H1 (cell line): Measurements from ENCODE around the gene RSF1. TPM values are rescaled to one million over a fixed set of nuclear protein-coding genes. Genes with fewer than 3 reads are reported as not detected.

Experiments used
- CTCF ChIA-PET: fragments of 300-600 bp; sonication (Branson Sonifier 250); formaldehyde crosslinking; loops from one replicate; lab custom pipeline; 2021; ENCODE audit not compliant: partially characterized antibody; lab: Charles Lee
- POLR2A ChIA-PET: fragments of 300-600 bp; sonication (Branson Sonifier 250); formaldehyde crosslinking; loops from one replicate; lab custom pipeline; 2021; ENCODE audit warnings: inconsistent platforms; ENCODE audit not compliant: partially characterized antibody; lab: Charles Lee
- DNase-seq, 2 experiments: peaks; one replicate each; pipeline versions ENCODE4 v3.0.0 to v3.0.0-alpha.2; 2010 to 2022; ENCODE audit warnings: low spot score in 2 of 2, low read depth in 1 of 2, mixed read lengths in 1 of 2
- FAIRE-seq: peaks from 2 replicates; lab custom pipeline; 2011; peaks lifted over from hg19 to GRCh38; lab: Jason Lieb, UNC
- H2AFZ ChIP-seq: 2 replicates; pipeline ENCODE4 v1.8.1; 2012; ENCODE audit warnings: low read length, inconsistent platforms
- H2AK5ac ChIP-seq: 2 replicates; pipeline ENCODE4 v1.6.1; 2013; ENCODE audit warnings: low read depth, low read length
- H2BK120ac ChIP-seq: replicated peaks from 2 replicates; pipeline ENCODE3; 2013; ENCODE audit warnings: low read depth, low read length, inconsistent platforms
- H2BK12ac ChIP-seq: 2 replicates; pipeline ENCODE4 v1.6.1; 2013; ENCODE audit warnings: low read depth, low read length
- H2BK15ac ChIP-seq: 2 replicates; pipeline ENCODE4 v1.6.1; 2013; ENCODE audit warnings: low read length
- H2BK20ac ChIP-seq: 2 replicates; pipeline ENCODE4 v1.6.1; 2013; ENCODE audit warnings: low read length
- H2BK5ac ChIP-seq: 2 replicates; pipeline ENCODE4 v1.6.1; 2013; ENCODE audit warnings: low read depth, low read length
- H3K14ac ChIP-seq: 2 replicates; pipeline ENCODE4 v1.6.1; 2013; ENCODE audit warnings: inconsistent platforms; ENCODE audit not compliant: insufficient read length
- H3K18ac ChIP-seq: 2 replicates; pipeline ENCODE4 v1.6.1; 2013; ENCODE audit warnings: low read length; ENCODE audit errors: extremely low read depth
- H3K23ac ChIP-seq: 2 replicates; pipeline ENCODE4 v1.6.1; 2013; ENCODE audit warnings: inconsistent platforms; ENCODE audit not compliant: insufficient read length
- H3K23me2 ChIP-seq: 2 replicates; pipeline ENCODE4 v1.6.1; 2013; ENCODE audit warnings: low read depth, low read length
- H3K27ac ChIP-seq: 2 replicates; pipeline ENCODE4 v1.6.1; 2011; ENCODE audit warnings: low read depth, low read length, inconsistent platforms
- H3K27me3 ChIP-seq, 4 experiments: replicated peaks in 1 of 4; 1 replicate in 1 of 4; 2 replicates in 3 of 4; pipeline versions ENCODE4 v1.6.1 to v1.8.1; 2011 to 2013; ENCODE audit warnings: low read length in 3 of 4, mild to moderate bottlenecking in 3 of 4, inconsistent platforms in 2 of 4, mixed read lengths in 2 of 4, moderate library complexity in 1 of 4; ENCODE audit not compliant: control insufficient read depth in 3 of 4, insufficient read depth in 3 of 4; ENCODE audit errors: extremely low read depth in 1 of 4
- H3K36me3 ChIP-seq, 4 experiments: 2 replicates each; pipeline versions ENCODE4 v1.6.1 to v1.8.1; 2011 to 2013; ENCODE audit warnings: mild to moderate bottlenecking in 4 of 4, low read length in 3 of 4, moderate library complexity in 2 of 4, control low read depth in 1 of 4, inconsistent platforms in 1 of 4; ENCODE audit not compliant: insufficient read depth in 4 of 4, control insufficient read depth in 2 of 4
- H3K4ac ChIP-seq: replicated peaks from 2 replicates; pipeline ENCODE3; 2013; ENCODE audit warnings: low read length, low read depth, mixed read lengths, inconsistent platforms; ENCODE audit not compliant: insufficient read length
- H3K4me1 ChIP-seq, 4 experiments: replicated peaks in 1 of 4; 1 replicate in 1 of 4; 2 replicates in 3 of 4; pipeline versions ENCODE4 v1.6.1 to v1.8.1; 2011 to 2013; ENCODE audit warnings: low read length in 3 of 4, inconsistent platforms in 2 of 4, mixed read lengths in 1 of 4; ENCODE audit not compliant: insufficient read depth in 4 of 4, control insufficient read depth in 3 of 4
- H3K4me2 ChIP-seq, 2 experiments: 2 replicates each; pipeline versions ENCODE4 v1.6.1 to v1.8.1; 2011 to 2013; ENCODE audit warnings: low read depth in 2 of 2, low read length in 2 of 2, control low read depth in 1 of 2, inconsistent platforms in 1 of 2, mild to moderate bottlenecking in 1 of 2; ENCODE audit not compliant: insufficient read depth in 1 of 2
- H3K4me3 ChIP-seq, 4 experiments: fragments of 200-600, 300-600 bp in 1 of 4; sonication (generic), shearing (Covaris generic), sonication (Bioruptor Twin) in 1 of 4; 2 replicates each; pipeline versions ENCODE4 v1.5.1 to v1.8.1; 2011 to 2016; ENCODE audit warnings: low read length in 4 of 4, low read depth in 3 of 4, control low read depth in 2 of 4, inconsistent platforms in 2 of 4, mild to moderate bottlenecking in 2 of 4, mixed read lengths in 1 of 4, moderate library complexity in 1 of 4; ENCODE audit not compliant: insufficient read depth in 2 of 4; ENCODE audit errors: extremely low read depth in 1 of 4
- H3K56ac ChIP-seq: replicated peaks from 2 replicates; pipeline ENCODE3; 2013; ENCODE audit warnings: low read depth, mild to moderate bottlenecking, mixed read lengths, low read length, inconsistent platforms; ENCODE audit not compliant: insufficient read length
- H3K79me1 ChIP-seq: 2 replicates; pipeline ENCODE4 v1.6.1; 2013; ENCODE audit warnings: low read depth, low read length, control low read depth
- H3K79me2 ChIP-seq, 2 experiments: 2 replicates each; pipeline versions ENCODE4 v1.6.1 to v1.8.1; 2012 to 2013; ENCODE audit warnings: low read length in 2 of 2, mild to moderate bottlenecking in 2 of 2, inconsistent platforms in 1 of 2; ENCODE audit not compliant: insufficient read depth in 2 of 2, control insufficient read depth in 1 of 2
- H3K9ac ChIP-seq, 4 experiments: replicated peaks in 1 of 4; 1 replicate in 1 of 4; 2 replicates in 3 of 4; pipeline versions ENCODE4 v1.6.1 to v1.8.1; 2011 to 2013; ENCODE audit warnings: low read depth in 3 of 4, low read length in 3 of 4, control low read depth in 2 of 4, mild to moderate bottlenecking in 2 of 4, moderate library complexity in 2 of 4, inconsistent platforms in 1 of 4; ENCODE audit errors: extremely low read depth in 1 of 4
- H3K9me3 ChIP-seq, 2 experiments: 2 replicates each; pipeline versions ENCODE4 v1.6.1 to v1.8.1; 2012 to 2013; ENCODE audit warnings: mild to moderate bottlenecking in 2 of 2, moderate library complexity in 2 of 2, control low read depth in 1 of 2, inconsistent platforms in 1 of 2, low read depth in 1 of 2, low read length in 1 of 2, mixed read lengths in 1 of 2; ENCODE audit not compliant: insufficient read depth in 2 of 2
- H4K20me1 ChIP-seq, 2 experiments: replicated peaks in 1 of 2; 2 replicates each; pipeline versions ENCODE3 to v1.8.1; 2011 to 2013; ENCODE audit warnings: inconsistent platforms in 2 of 2, low read length in 2 of 2, mild to moderate bottlenecking in 1 of 2; ENCODE audit not compliant: insufficient read depth in 2 of 2, control insufficient read depth in 1 of 2
- H4K5ac ChIP-seq: 2 replicates; pipeline ENCODE4 v1.6.1; 2013; ENCODE audit warnings: low read length, low read depth, mixed read lengths, inconsistent platforms; ENCODE audit not compliant: insufficient read length
- H4K8ac ChIP-seq: 2 replicates; pipeline ENCODE4 v1.8.0; 2013; ENCODE audit warnings: mild to moderate bottlenecking, moderate library complexity, low read length, inconsistent platforms; ENCODE audit not compliant: insufficient read depth; ENCODE audit errors: extremely low read depth
- H4K91ac ChIP-seq: replicated peaks from 2 replicates; pipeline ENCODE3; 2013; ENCODE audit warnings: low read length, mixed read lengths, inconsistent platforms; ENCODE audit not compliant: insufficient read length
- FOSL1 ChIP-seq: IDR thresholded peaks from 2 replicates; pipeline ENCODE4 v1.6.1; 2011; ENCODE audit warnings: mild to moderate bottlenecking, low read depth, low read length, moderate library complexity; ENCODE audit not compliant: insufficient read depth
- RAD21 ChIP-seq, 2 experiments: IDR thresholded peaks in 1 of 2; conservative IDR thresholded peaks in 1 of 2; 2 replicates each; pipeline ENCODE4 v1.6.1; 2011; ENCODE audit warnings: low read depth in 2 of 2, low read length in 2 of 2, improper control_type of control experiment in 1 of 2, inconsistent platforms in 1 of 2, mild to moderate bottlenecking in 1 of 2, moderate library complexity in 1 of 2
- WGBS, 2 experiments: shearing (Covaris generic) in 1 of 2; methylation state at CpG; one replicate each; pipeline versions ENCODE4 v1.1.6 to v1.1.7; 2013 to 2015; ENCODE audit warnings: low lambda C conversion rate in 2 of 2, mixed read lengths in 2 of 2, inconsistent platforms in 1 of 2, low coverage in 1 of 2, missing lambda C conversion rate in 1 of 2; ENCODE audit not compliant: insufficient replicate concordance in 2 of 2, insufficient coverage in 1 of 2, insufficient read length in 1 of 2; ENCODE audit errors: extremely low coverage in 1 of 2, missing lambda C conversion rate in 1 of 2; 5-methylcytosine and 5-hydroxymethylcytosine counted together
- polyA plus RNA-seq, 7 experiments: library from polyadenylated mRNA; depleted of rRNA in 3 of 7; stranded (reverse) in 5 of 7; unstranded in 2 of 7; fragments of >200 nt in 5 of 7; fragments of 200-250 nt in 2 of 7; gene quantifications; 1 replicate in 5 of 7; 2 replicates in 1 of 7; 4 replicates in 1 of 7; pipeline versions ENCODE4 v1.2.1 to v1.2.3, GENCODE V29; 2011 to 2013; ENCODE audit warnings: missing spikeins in 2 of 7, mixed read lengths in 2 of 7
- total RNA-seq: library from RNA; stranded (reverse); fragmentation: NEBNext Ultra II Directional; extraction: Animal tissue kit (Norgen Biotek cat#: 25700); gene quantifications from 2 replicates; pipeline ENCODE4 v1.2.1, GENCODE V29; 2021

The RSF1 gene
- total and polyA plus RNA-seq, 2 of the 8 experiments (the other 6 are each of a cell fraction or from before 2014, with no cell fraction given) = 17.8 to 87.9 TPM

GRCh38 chr11:77776455-77776854, 44.1 kb downstream of the RSF1 start:
- Histone ChIP-seq H4K8ac (no peak overlapping the region), H3K36me3 (no peaks in the 10 kb centered on the region; a peak in 1 of 8 replicates), H2BK20ac (no peak overlapping the region), H4K91ac (no peak overlapping the region), H3K27ac (no peak overlapping the region), H2BK5ac (no peak overlapping the region), H3K27me3 (no peaks in the 10 kb centered on the region), H2AK5ac (no peak overlapping the region), H3K56ac (no peak overlapping the region), H3K4ac (no peak overlapping the region), H3K4me2 (no peak overlapping the region), H3K79me1 (no peaks in the 10 kb centered on the region; the same call in 1 of the 2 replicates), H2BK15ac (no peak overlapping the region), H3K4me1 (no peaks in the 10 kb centered on the region), H2AFZ (no peak overlapping the region), H3K23ac (no peak overlapping the region), H3K14ac (no peak overlapping the region), H3K18ac (no peak overlapping the region), H4K5ac (no peak overlapping the region), H2BK12ac (no peak overlapping the region), H3K23me2 (no peaks in the 10 kb centered on the region), H3K9me3 (no peaks in the 10 kb centered on the region), H4K20me1 (peaks cover 9 to 15% of the 10 kb centered on the region in 2 experiments), H2BK120ac (no peak overlapping the region), H3K4me3 (no peak overlapping the region), H3K79me2 (peaks cover 3 to 94% of the 10 kb centered on the region in 2 experiments; a peak in 3 of 4 replicates), H3K9ac (no peak overlapping the region)
- 82% methylated on average over 1 of the region's 1 CpG; no CpG with 5 or more reads in 1 of the 2 experiments for WGBS, 2 experiments
- TF ChIP-seq RAD21 (IDR thresholded peaks at IDR 0.05 in 1 of 2, conservative IDR thresholded peaks at IDR 0.05 in 1 of 2; ENCODE audit: low read depth in 2 of 2, low read length in 2 of 2) (peak; percentile 40 to 41), FOSL1 (no peak)
- POLR2A ChIA-PET = interaction anchor here (1.1 kb wide), 1 partner anchor 27 kb away, joined by 3 read pairs; no protein-coding TSS in a partner anchor
- DNase-seq (no peak), FAIRE-seq (no peak)
- CTCF ChIA-PET = interaction anchor here (0.6 to 1.8 kb wide), 4 partner anchors 10 to 1645 kb away, joined by 3 to 5 read pairs (median 4); no protein-coding TSS in a partner anchor
